Keratinocyte (primary cell): ENCODE results near the gene SH3RF2.

Experiments used
- CTCF ChIP-seq, 3 experiments: IDR thresholded peaks in 1 of 3; conservative IDR thresholded peaks in 1 of 3; optimal IDR thresholded peaks in 1 of 3; 2 replicates in 2 of 3; 3 replicates in 1 of 3; pipeline versions ENCODE3 to v1.5.1; 2011; ENCODE audit warnings: low read length in 3 of 3, mild to moderate bottlenecking in 3 of 3, moderate library complexity in 2 of 3, control low read depth in 1 of 3, inconsistent platforms in 1 of 3; ENCODE audit not compliant: insufficient read depth in 2 of 3; ENCODE audit errors: extremely low read depth in 1 of 3
- EZH2 ChIP-seq: IDR thresholded peaks from one replicate; pipeline ENCODE4 v1.6.1; 2012; ENCODE audit warnings: inconsistent platforms, mild to moderate bottlenecking, low read length, moderate library complexity

GRCh38 chr5:145912594-145912993 is 23.8 kb upstream of the SH3RF2 start:
- TF ChIP-seq CTCF (optimal IDR thresholded peaks at IDR 0.05 in 1 of 3, IDR thresholded peaks at IDR 0.05 in 1 of 3, conservative IDR thresholded peaks at IDR 0.05 in 1 of 3; ENCODE audit: extremely low read depth in 1 of 3, insufficient read depth in 2 of 3, low read length in 3 of 3) (no peak), EZH2 (no peak)
